Measurements from ENCODE around the gene ADAMTSL1. TPM values are rescaled to one million over a fixed set of nuclear protein-coding genes. Genes with fewer than 3 reads are reported as not detected.

ADAMTSL1 gene
- total and polyA plus RNA-seq, 8 donors = 1.1 to 98.8 (median 8.4) TPM

GRCh38 chr9:18477121-18477660 lies 3.2 kb downstream of the ADAMTSL1 start:
- Histone ChIP-seq H3K4me3 (no peak overlapping the region), H3K36me3 (no peaks in the 10 kb centered on the region), H3K27me3 (no peaks in the 10 kb centered on the region), H3K9me3 (no peaks in the 10 kb centered on the region), H3K27ac (peak overlapping the region in 1 of 5 donors; percentile 18), H3K4me1 (peaks cover 0 to 20% (median 6%) of the 10 kb centered on the region in 4 donors)
- TF ChIP-seq POLR2A (IDR thresholded peaks at IDR 0.05) (no peak), EP300 (IDR thresholded peaks at IDR 0.05) (no peak), POLR2AphosphoS5 (IDR thresholded peaks at IDR 0.05) (no peak), CTCF (IDR thresholded peaks at IDR 0.05) (no peak)
- intact Hi-C loops (cut with DNase I; ENCODE audit: low total_unique reads) = no loop called here
- no peak for DNase-seq
- 76 to 82% (median 78%) methylated on average over 5 of the region's 5 CpGs for WGBS, 5 donors

- intact Hi-C loops (cut with DNase I; ENCODE audit: low total_unique reads) = no loop called here
- Histone ChIP-seq H3K27ac (peak overlapping the region in 1 of 5 donors; percentile 18), H3K4me1 (peaks cover 0 to 20% (median 6%) of the 10 kb centered on the region in 4 donors), H3K36me3 (no peaks in the 10 kb centered on the region), H3K27me3 (no peaks in the 10 kb centered on the region), H3K4me3 (no peak overlapping the region), H3K9me3 (no peaks in the 10 kb centered on the region)
- no peak for TF ChIP-seq POLR2AphosphoS5 (IDR thresholded peaks at IDR 0.05)
- TF ChIP-seq CTCF (IDR thresholded peaks at IDR 0.05) = no peak
- no peak for TF ChIP-seq POLR2A (IDR thresholded peaks at IDR 0.05)
- no peak for TF ChIP-seq EP300 (IDR thresholded peaks at IDR 0.05)
- DNase-seq = no peak
These were observed 3.8 kb downstream of the ADAMTSL1 start for GRCh38 chr9:18477719-18478118.

- intact Hi-C loops (cut with DNase I; ENCODE audit: low total_unique reads) = no loop called here
- no peak overlapping the region for H3K4me3 ChIP-seq
These were observed 4.8 kb downstream of the ADAMTSL1 start for GRCh38 chr9:18478501-18479361.

GRCh38 chr9:18479405-18479804 lies 5.5 kb downstream of the ADAMTSL1 start:
- H3K4me3 ChIP-seq = no peak overlapping the region
- no peaks in the 10 kb centered on the region for H3K27me3 ChIP-seq
- no peaks in the 10 kb centered on the region for H3K9me3 ChIP-seq
- intact Hi-C loops (cut with DNase I; ENCODE audit: low total_unique reads) = no loop called here
- TF ChIP-seq EP300 (IDR thresholded peaks at IDR 0.05) (no peak), POLR2AphosphoS5 (IDR thresholded peaks at IDR 0.05) (no peak), POLR2A (IDR thresholded peaks at IDR 0.05) (no peak), CTCF (IDR thresholded peaks at IDR 0.05) (no peak)
- H3K36me3 ChIP-seq = no peaks in the 10 kb centered on the region
- H3K27ac ChIP-seq = no peak overlapping the region
- WGBS, 5 donors = 76 to 90% (median 81%) methylated on average over 3 of the region's 3 CpGs
- peaks cover 0 to 3% (median 0%) of the 10 kb centered on the region in 4 donors for H3K4me1 ChIP-seq
- DNase-seq = no peak

More at GRCh38 chr9:18478501-18479361, 4.8 kb downstream of the ADAMTSL1 start:
- Histone ChIP-seq H3K9me3 (no peaks in the 10 kb centered on the region), H3K27me3 (no peaks in the 10 kb centered on the region), H3K36me3 (no peaks in the 10 kb centered on the region), H3K4me1 (peaks cover 0 to 10% (median 4%) of the 10 kb centered on the region in 4 donors), H3K27ac (peak overlapping the region in 1 of 5 donors; percentile 35)
- no peak for DNase-seq
- WGBS, 5 donors = 84 to 94% (median 88%) methylated on average over 7 of the region's 7 CpGs
- TF ChIP-seq POLR2A (IDR thresholded peaks at IDR 0.05) (no peak), EP300 (IDR thresholded peaks at IDR 0.05) (no peak)

All from stomach (tissue), 9 donors.